GM12891 (cell line): ENCODE results near the gene KLF9. TPM values are rescaled to one million over a fixed set of nuclear protein-coding genes. Genes with fewer than 3 reads are reported as not detected.
A peak's percentile ranks its signal among the peaks of the same experiment; 100 is the strongest.

Experiments
- DNase-seq: peaks from one replicate; pipeline ENCODE4 v3.0.0; 2011; ENCODE audit warnings: low spot score; ENCODE audit not compliant: insufficient read length
- FAIRE-seq: peaks from 2 replicates; lab custom pipeline; 2011; peaks lifted over from hg19 to GRCh38; lab: Jason Lieb, UNC
- PAX5 ChIP-seq: IDR thresholded peaks from 2 replicates; pipeline ENCODE4 v1.6.1; 2011; ENCODE audit warnings: low read length, moderate library complexity, mild to moderate bottlenecking; ENCODE audit not compliant: insufficient read depth, severe bottlenecking
- POLR2A ChIP-seq: IDR thresholded peaks from 2 replicates; pipeline ENCODE4 v1.6.1; 2011; ENCODE audit warnings: low read depth, low read length, control low read depth
- POLR2AphosphoS5 ChIP-seq: IDR thresholded peaks from 2 replicates; pipeline ENCODE4 v1.6.1; 2011; ENCODE audit warnings: low read depth, low read length, control low read depth
- POU2F2 ChIP-seq: IDR thresholded peaks from 2 replicates; pipeline ENCODE4 v1.6.1; 2011; ENCODE audit warnings: low read depth, mild to moderate bottlenecking, control low read depth, low read length, moderate library complexity
- SPI1 ChIP-seq: IDR thresholded peaks from 2 replicates; pipeline ENCODE4 v1.6.1; 2011; ENCODE audit warnings: low read depth, low read length, control low read depth
- TAF1 ChIP-seq: IDR thresholded peaks from 2 replicates; pipeline ENCODE4 v1.6.1; 2011; ENCODE audit warnings: low read depth, low read length, control low read depth
- polyA plus RNA-seq: library from polyadenylated mRNA; unstranded; fragments of >200 nt; gene quantifications from one replicate; pipeline ENCODE4 v1.2.1, GENCODE V29; 2012; ENCODE audit warnings: low read depth, missing spikeins, inconsistent platforms; ENCODE audit not compliant: missing spikeins

Gene KLF9
- polyA plus RNA-seq = 0.69 TPM

DNA sequence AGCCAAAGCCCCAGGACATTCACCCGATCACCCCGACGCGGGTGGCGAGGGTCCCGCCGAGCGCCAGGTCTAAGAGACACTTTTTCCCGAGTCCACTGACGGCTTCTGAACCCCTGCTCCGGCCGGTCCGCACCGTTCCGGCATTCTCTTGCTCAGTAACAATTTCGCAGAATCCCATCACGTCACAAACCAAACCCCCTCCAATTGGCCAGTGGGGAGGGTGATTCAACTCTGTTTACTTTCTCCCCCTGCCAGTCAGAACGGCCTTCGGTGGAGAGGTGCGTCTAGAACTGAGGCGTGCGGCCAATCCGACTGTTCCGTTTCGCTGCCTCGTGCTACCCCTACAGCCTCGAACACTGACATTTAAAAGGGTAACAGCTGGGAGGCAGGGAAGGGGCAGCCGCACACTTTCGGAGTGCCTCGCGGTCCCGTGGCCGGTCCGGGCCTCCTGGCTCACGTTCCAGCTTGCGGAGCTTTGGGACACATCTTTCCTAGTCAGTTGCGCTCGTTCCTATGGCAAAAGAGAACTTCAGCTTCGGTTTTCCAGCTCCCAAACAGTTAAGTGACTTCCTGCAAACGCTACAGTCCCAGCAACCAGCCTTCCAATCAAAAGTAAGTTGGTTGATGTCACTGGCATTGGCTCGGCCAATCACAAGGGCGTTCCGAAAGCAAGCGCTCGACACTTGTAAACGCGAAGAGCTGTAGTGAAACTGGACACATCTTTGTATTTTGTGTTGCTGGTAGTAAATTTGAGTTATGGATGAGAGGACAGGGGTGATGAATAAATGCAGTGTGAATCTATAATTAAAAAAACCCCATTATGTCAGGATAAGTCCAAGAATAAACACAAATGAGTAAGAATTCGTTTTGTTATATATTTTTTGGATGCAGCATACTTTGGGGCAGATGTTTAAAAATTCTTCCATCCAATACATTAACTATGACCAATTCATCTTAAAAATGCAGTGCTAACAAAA is at the start of gene KLF9:
KLF9 (minus strand) TSS at position 859 of the 977 bp plus-strand sequence. CDS start 1,294 bp downstream, outside the sequence.
- DNase-seq = peak; percentile 68
- peak; percentile 95 for FAIRE-seq
- TF ChIP-seq TAF1 = peak; percentile 42; the same call in 1 of the 2 replicates
- TF ChIP-seq POLR2AphosphoS5 = no peak
- TF ChIP-seq POU2F2 = no peak
- peak; percentile 4 for TF ChIP-seq PAX5
- TF ChIP-seq POLR2A = no peak
- no peak for TF ChIP-seq SPI1

GRCh38 chr9:70463877-70464276 is 49.4 kb upstream of the KLF9 start:
- DNase-seq = no peak
- no peak for FAIRE-seq
- TF ChIP-seq SPI1 = no peak
- TF ChIP-seq PAX5 = no peak
- TF ChIP-seq POLR2A = no peak
- no peak for TF ChIP-seq POU2F2
- no peak for TF ChIP-seq POLR2AphosphoS5
- TF ChIP-seq TAF1 = no peak

DNA sequence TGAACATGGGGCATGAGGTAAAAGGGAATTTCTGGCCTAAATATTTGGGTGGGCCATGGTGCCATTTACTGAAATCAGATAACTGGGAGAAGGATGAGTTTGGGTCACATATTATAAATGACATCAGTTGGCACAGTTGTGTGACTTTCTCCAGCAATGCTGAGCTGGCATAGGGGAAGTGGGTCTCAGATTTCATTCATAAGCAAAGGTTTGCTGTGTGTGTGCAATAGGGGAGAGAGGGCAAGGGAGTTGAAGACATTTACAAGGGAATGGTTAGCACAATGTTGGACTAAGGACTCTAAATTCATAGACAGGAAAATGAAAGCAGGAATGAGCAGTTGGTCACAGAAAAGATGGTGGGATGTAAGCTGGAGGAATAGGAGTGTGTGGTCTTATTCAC is 47.8 kb upstream of the KLF9 start:
- DNase-seq (no peak), FAIRE-seq (no peak)
- TF ChIP-seq POLR2AphosphoS5 = no peak
- no peak for TF ChIP-seq TAF1
- TF ChIP-seq SPI1 = no peak
- TF ChIP-seq POLR2A = no peak
- no peak for TF ChIP-seq POU2F2
- TF ChIP-seq PAX5 = no peak

DNA sequence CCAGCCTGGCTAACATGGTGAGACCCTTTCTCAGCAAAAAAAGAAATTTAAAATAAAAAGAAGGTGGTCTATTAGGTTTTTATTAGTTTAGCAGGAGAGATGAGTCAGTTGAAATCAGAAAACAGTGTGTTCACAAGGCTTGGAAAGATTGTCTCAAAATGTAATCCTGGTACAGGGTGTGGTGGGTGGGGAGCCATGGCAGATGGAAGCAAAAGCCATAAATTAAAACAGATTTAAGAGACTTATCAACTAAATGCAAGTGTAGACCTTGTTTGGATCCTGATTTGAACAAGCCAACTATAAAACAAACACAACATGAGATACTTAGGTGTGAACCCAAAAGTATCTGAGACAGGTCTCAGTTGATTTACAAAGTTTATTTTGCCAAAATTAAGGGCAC is 42.8 kb upstream of the KLF9 start:
- FAIRE-seq (no peak), DNase-seq (no peak)
- no peak for TF ChIP-seq POLR2AphosphoS5
- TF ChIP-seq PAX5 = no peak
- no peak for TF ChIP-seq SPI1
- no peak for TF ChIP-seq POU2F2
- TF ChIP-seq POLR2A = no peak
- TF ChIP-seq TAF1 = no peak

DNA sequence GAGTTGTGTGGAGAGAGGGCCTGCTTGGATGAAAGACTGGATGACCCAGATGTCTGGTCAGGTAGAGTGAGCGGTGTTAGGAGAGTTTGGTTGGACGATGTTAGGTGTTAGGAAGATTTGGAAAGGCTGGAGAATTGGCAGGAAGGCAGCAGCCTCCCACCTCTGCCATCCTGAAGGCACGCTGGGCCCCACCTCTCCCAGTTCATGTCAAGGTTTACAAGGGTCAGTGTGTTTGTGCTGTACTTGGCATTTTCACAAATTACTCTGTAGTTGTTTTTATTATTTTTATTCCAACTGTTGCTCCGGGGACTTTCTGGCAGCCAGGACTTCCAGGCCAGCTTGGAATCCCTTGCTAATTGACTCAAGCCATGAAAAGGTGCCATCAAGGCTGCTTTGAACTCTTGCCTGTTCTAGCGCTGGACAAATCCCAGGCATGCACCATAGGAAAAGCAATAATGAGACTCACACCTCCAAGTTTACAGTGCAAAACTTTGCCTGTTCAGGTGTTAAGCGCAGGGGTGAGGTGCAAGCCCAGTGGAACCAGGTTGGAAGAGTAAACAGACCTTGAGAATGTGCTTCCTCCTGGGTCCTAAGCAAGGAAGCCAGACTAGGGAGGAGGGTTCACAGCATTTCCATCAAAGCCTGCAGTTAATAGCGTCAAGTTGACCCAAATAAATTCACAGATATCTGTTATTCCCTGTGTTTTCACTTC is 41.7 kb upstream of the KLF9 start:
- no peak for FAIRE-seq
- no peak for DNase-seq
- TF ChIP-seq POU2F2 (no peak), SPI1 (no peak), POLR2AphosphoS5 (no peak), TAF1 (no peak), POLR2A (no peak), PAX5 (no peak)

GRCh38 chr9:70452365-70452764 is 37.9 kb upstream of the KLF9 start:
- TF ChIP-seq POLR2AphosphoS5 (no peak), SPI1 (no peak)
- FAIRE-seq (no peak), DNase-seq (no peak)

- no peak for TF ChIP-seq SPI1
- no peak for TF ChIP-seq POU2F2
- TF ChIP-seq TAF1 = no peak
- no peak for TF ChIP-seq POLR2A
- no peak for TF ChIP-seq POLR2AphosphoS5
- TF ChIP-seq PAX5 = no peak
- FAIRE-seq = no peak
- no peak for DNase-seq
Measured at GRCh38 chr9:70451765-70452164, 37.3 kb upstream of the KLF9 start.

DNA sequence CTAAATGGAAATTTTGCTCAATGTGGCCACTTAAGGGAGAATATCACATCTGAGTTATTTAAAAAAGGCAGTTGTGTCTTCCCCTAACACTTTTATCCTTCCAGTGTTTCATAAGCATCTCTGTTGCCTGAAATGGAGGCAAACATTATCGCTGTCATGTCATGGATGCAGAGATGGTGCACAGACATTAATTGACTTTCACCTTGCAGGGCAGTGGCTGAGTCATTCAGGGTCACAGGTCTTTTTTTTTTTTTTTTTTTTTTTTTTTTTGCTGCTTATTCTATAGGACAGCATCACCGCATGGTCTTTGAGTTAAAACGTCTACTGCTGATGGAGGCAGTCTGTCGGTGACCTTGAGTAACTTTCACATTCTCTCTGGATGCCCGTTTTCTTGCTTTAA is 36.3 kb upstream of the KLF9 start:
- DNase-seq (no peak), FAIRE-seq (no peak)
- TF ChIP-seq SPI1 = no peak
- TF ChIP-seq POLR2A = no peak
- TF ChIP-seq POLR2AphosphoS5 = no peak
- TF ChIP-seq TAF1 = no peak
- no peak for TF ChIP-seq POU2F2
- TF ChIP-seq PAX5 = no peak

DNA sequence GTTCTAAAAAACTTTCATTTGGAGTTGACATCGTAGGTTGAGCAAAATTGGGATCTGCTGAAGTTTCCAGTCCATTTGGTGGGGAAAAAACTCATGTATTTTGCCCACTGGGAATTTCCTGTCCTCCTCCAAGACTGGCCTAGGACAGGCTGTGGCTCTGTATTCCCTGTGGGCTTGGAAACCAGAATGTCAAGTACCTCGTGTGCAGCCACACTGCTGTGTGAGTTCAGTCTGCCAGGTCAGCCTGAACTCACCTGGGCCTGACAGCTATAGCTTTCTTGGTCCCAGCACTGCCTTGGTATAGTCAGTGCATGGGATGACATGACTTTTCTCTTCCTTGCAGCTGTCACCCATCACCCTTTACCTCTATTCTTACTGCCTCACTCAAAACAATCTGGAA is 35.0 kb upstream of the KLF9 start:
- no peak for FAIRE-seq
- TF ChIP-seq POLR2A = no peak
- no peak for TF ChIP-seq SPI1
- no peak for TF ChIP-seq TAF1
- TF ChIP-seq POLR2AphosphoS5 = no peak
- TF ChIP-seq PAX5 = no peak
- TF ChIP-seq POU2F2 = no peak
- DNase-seq = no peak
